ENCODE data around the gene IGFBP5.

DNA sequence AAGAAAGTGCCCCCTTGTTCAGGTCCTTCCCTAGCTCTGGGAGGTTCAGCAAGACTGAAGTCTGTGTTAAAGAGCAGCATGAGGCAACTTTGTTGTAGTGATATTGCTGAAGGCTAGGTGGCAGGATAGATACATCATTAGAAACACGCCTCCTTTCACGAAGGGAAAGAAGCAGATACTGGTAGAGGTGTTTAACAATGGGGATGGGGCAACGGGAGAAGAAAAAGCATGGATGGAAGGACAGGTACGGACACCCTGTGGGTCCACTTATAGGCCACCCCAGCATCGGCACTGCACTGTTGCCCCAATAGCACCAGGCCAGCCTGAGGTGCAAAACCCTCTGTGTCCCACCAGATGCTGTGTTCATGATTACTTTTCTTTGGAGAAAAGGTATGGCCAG is 3.5 kb upstream of the IGFBP5 start:
- TF ChIP-seq, protein P1, sequence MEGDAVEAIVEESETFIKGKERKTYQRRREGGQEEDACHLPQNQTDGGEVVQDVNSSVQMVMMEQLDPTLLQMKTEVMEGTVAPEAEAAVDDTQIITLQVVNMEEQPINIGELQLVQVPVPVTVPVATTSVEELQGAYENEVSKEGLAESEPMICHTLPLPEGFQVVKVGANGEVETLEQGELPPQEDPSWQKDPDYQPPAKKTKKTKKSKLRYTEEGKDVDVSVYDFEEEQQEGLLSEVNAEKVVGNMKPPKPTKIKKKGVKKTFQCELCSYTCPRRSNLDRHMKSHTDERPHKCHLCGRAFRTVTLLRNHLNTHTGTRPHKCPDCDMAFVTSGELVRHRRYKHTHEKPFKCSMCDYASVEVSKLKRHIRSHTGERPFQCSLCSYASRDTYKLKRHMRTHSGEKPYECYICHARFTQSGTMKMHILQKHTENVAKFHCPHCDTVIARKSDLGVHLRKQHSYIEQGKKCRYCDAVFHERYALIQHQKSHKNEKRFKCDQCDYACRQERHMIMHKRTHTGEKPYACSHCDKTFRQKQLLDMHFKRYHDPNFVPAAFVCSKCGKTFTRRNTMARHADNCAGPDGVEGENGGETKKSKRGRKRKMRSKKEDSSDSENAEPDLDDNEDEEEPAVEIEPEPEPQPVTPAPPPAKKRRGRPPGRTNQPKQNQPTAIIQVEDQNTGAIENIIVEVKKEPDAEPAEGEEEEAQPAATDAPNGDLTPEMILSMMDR (IDR thresholded peaks at IDR 0.05), result peak; percentile 33 to 72 (median 58)
- no peak for TF ChIP-seq POLR2A (IDR thresholded peaks at IDR 0.05)
